Upper lobe of right lung (tissue), 1 donor: ENCODE data around the gene FKBP8. TPM values are rescaled to one million over a fixed set of nuclear protein-coding genes. Genes with fewer than 3 reads are reported as not detected.
A peak's percentile ranks its signal among the peaks of the same experiment; 100 is the strongest.

Experiments used
- ATAC-seq: fragments of 200-7000 bp; cut with Tn5 transposase; one replicate; pipeline ENCODE4 v1.9.1; 2020; ENCODE audit warnings: mild to moderate bottlenecking, moderate library complexity
- DNase-seq: peaks from one replicate; pipeline ENCODE4 v3.0.0-alpha.2; 2020
- H3K27ac ChIP-seq: fragments of 200-600 bp; one replicate; pipeline ENCODE4 v1.8.0; 2022
- H3K27me3 ChIP-seq: fragments of 200-600 bp; one replicate; pipeline ENCODE4 v1.8.0; 2022; ENCODE audit warnings: mild to moderate bottlenecking
- H3K36me3 ChIP-seq: fragments of 200-600 bp; one replicate; pipeline ENCODE4 v1.8.0; 2022
- H3K4me1 ChIP-seq: fragments of 200-600 bp; one replicate; pipeline ENCODE4 v1.8.0; 2022
- H3K4me3 ChIP-seq: fragments of 200-600 bp; one replicate; pipeline ENCODE4 v1.8.0; 2022; ENCODE audit warnings: mild to moderate bottlenecking
- H3K9me3 ChIP-seq: fragments of 200-600 bp; one replicate; pipeline ENCODE4 v1.8.0; 2022
- intact Hi-C: fragments of 100-400 bp; cut with DNase I; formaldehyde crosslinking; loops from one replicate; pipeline ENCODE4 v1.11.0; 2022
- total RNA-seq: library from RNA; stranded (reverse); fragmentation: NEBNext Ultra II Directional; extraction: Animal tissue kit (Norgen Biotek cat#: 25700); gene quantifications from one replicate; pipeline ENCODE4 v1.2.1, GENCODE V29; 2021
- TF ChIP-seq, protein P1 (sequence below): fragments of 200-600 bp; IDR thresholded peaks from one replicate; pipeline ENCODE4 v1.8.0; 2022; ENCODE audit warnings: antibody characterized with exemption
- donor health status: DM: no; HTN: yes; CAD: no; lungs with severe emphysema.

FKBP8 gene
- total RNA-seq, 1 donor from 2014 or later, result 201 TPM

DNA sequence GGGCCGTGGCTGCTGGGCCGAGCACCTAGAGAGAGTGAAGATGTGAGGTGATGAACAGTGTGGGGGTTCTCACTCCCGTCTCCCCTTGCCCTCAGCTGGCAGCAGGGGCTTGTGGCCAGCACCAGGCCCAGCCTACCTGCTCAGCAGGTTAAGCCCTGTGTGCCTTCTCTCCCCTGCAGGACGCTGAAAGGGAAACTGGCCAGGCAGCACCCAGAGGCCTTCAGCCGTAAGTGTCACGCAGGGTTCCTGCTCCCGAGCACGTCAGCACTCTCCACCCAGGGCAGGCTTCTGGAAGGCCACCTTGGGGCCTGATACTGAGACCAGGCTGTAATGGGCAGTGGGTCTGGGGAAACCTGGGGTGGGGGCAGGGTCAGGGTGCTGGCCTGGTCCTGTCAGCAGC lies 23.6 kb upstream of the FKBP8 start:
- TF ChIP-seq, protein P1, sequence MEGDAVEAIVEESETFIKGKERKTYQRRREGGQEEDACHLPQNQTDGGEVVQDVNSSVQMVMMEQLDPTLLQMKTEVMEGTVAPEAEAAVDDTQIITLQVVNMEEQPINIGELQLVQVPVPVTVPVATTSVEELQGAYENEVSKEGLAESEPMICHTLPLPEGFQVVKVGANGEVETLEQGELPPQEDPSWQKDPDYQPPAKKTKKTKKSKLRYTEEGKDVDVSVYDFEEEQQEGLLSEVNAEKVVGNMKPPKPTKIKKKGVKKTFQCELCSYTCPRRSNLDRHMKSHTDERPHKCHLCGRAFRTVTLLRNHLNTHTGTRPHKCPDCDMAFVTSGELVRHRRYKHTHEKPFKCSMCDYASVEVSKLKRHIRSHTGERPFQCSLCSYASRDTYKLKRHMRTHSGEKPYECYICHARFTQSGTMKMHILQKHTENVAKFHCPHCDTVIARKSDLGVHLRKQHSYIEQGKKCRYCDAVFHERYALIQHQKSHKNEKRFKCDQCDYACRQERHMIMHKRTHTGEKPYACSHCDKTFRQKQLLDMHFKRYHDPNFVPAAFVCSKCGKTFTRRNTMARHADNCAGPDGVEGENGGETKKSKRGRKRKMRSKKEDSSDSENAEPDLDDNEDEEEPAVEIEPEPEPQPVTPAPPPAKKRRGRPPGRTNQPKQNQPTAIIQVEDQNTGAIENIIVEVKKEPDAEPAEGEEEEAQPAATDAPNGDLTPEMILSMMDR, result no peak
- H3K36me3 ChIP-seq, result peaks cover 79% of the 10 kb centered on the region
- no peaks in the 10 kb centered on the region for H3K4me1 ChIP-seq
- intact Hi-C loops, result loop anchor here (10.0 kb wide), 1 partner anchor 102 kb away; no protein-coding TSS in a partner anchor
- no peak overlapping the region for H3K4me3 ChIP-seq
- ATAC-seq, result no peak
- DNase-seq, result no peak
- H3K9me3 ChIP-seq, result no peaks in the 10 kb centered on the region
- no peaks in the 10 kb centered on the region for H3K27me3 ChIP-seq
- H3K27ac ChIP-seq, result no peak overlapping the region

GRCh38 chr19:18562086-18562485 lies 18.7 kb upstream of the FKBP8 start:
- intact Hi-C loops, result loop anchor here (10.0 kb wide), 1 partner anchor 97 kb away; no protein-coding TSS in a partner anchor
- H3K36me3 ChIP-seq, result peaks cover 55% of the 10 kb centered on the region
- H3K4me1 ChIP-seq, result peaks cover 5% of the 10 kb centered on the region
- no peak overlapping the region for H3K4me3 ChIP-seq
- TF ChIP-seq, protein P1, result no peak
- H3K27me3 ChIP-seq, result no peaks in the 10 kb centered on the region
- peak overlapping the region; percentile 63 for H3K27ac ChIP-seq
- ATAC-seq (no peak), DNase-seq (no peak)
- H3K9me3 ChIP-seq, result no peaks in the 10 kb centered on the region

GRCh38 chr19:18559685-18560084 lies 16.3 kb upstream of the FKBP8 start:
- intact Hi-C loops, result loop anchor here (10.0 kb wide), 1 partner anchor 95 kb away; no protein-coding TSS in a partner anchor
- Histone ChIP-seq H3K36me3 (peaks cover 30% of the 10 kb centered on the region), H3K9me3 (no peaks in the 10 kb centered on the region), H3K27ac (no peak overlapping the region), H3K27me3 (no peaks in the 10 kb centered on the region), H3K4me1 (peaks cover 5% of the 10 kb centered on the region), H3K4me3 (no peak overlapping the region)
- TF ChIP-seq, protein P1, result no peak
- DNase-seq (no peak), ATAC-seq (no peak)

DNA sequence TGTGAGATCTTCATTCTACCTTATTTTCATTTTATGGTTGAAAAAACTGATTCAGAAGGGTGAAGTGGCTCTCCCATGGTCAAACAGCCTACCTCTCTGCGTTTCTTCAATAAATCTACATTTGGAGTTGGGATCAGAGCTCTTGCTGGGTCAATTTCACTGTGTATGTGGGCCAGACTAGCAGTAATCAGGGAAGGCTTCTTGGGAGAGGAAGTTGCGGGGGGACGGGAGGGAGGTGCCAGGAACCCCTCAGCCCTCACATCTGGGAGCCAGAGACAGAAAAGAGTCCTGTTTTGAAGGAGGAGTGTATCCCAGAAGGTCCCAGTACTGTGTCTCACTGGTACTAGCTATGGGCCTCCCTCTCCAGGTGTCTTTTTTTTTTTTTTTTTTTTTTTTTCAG lies 15.2 kb upstream of the FKBP8 start:
- Histone ChIP-seq H3K9me3 (no peaks in the 10 kb centered on the region), H3K4me1 (peaks cover 5% of the 10 kb centered on the region), H3K36me3 (peaks cover 20% of the 10 kb centered on the region), H3K27ac (peak overlapping the region; percentile 91), H3K27me3 (no peaks in the 10 kb centered on the region), H3K4me3 (peak overlapping the region; percentile 92)
- TF ChIP-seq, protein P1, result no peak
- intact Hi-C loops, result no loop called here
- ATAC-seq, result no peak
- no peak for DNase-seq

GRCh38 chr19:18558202-18558555 lies 14.8 kb upstream of the FKBP8 start:
- ATAC-seq (no peak), DNase-seq (no peak)
- TF ChIP-seq, protein P1, result no peak
- H3K4me3 ChIP-seq, result peak overlapping the region; percentile 92
- peaks cover 15% of the 10 kb centered on the region for H3K36me3 ChIP-seq
- no peaks in the 10 kb centered on the region for H3K9me3 ChIP-seq
- intact Hi-C loops, result no loop called here
- peaks cover 5% of the 10 kb centered on the region for H3K4me1 ChIP-seq
- no peaks in the 10 kb centered on the region for H3K27me3 ChIP-seq
- peak overlapping the region; percentile 91 for H3K27ac ChIP-seq
